ENCODE measurements around the gene RFX2.
"Not testable (repeated sequence)": the region's sequence is repeated elsewhere in the genome, so short reads cannot be mapped to it uniquely, and the experiment has no call there.

Gene RFX2

DNA sequence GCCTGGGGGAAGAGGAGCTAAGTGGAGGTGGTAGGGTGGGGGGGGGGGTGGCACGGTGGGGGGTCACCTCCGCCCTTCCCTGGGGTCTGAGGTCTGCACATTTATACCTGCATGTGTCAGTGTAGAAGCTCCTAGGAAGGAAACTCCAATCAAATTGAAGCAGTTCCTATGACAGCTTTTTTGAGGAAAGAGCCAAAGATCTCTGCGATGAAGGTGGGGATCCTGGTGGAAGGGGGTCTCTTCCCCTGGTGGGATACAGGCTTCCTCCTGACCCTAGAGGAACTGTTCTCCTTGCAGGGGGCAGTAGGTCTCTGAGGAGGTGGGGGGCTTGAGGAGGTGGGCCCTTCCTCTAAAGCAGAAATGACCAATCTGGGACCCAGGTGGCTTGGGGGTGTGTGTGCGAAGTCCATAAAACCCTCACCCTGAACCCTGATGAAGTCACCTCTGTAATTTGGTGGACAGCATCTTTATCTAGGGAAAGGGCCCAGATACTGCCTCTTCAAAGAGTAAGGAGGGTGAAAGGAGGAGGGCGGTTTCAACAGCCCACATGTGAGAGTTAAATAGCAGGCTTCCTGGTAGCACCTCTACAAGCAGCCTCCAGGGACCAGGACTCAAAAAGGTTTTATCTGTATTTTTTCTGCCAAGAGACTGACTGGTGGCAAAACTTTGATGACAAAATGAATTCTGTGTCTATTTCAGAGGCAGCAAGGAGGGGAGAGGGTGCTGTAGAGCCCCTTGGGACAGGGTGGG is 145.3 kb downstream of the RFX2 start:
- DNase-seq = no peak

- DNase-seq = no peak
Measured at GRCh38 chr19:5963855-5964254, 146.4 kb downstream of the RFX2 start.

GRCh38 chr19:5963259-5963658 is 147.0 kb downstream of the RFX2 start:
- not testable (repeated sequence) for DNase-seq

GRCh38 chr19:5961969-5962945 is 148.0 kb downstream of the RFX2 start:
- peak; percentile 60 for DNase-seq

- not testable (repeated sequence) for DNase-seq
Measured at GRCh38 chr19:5961641-5961968, 148.7 kb downstream of the RFX2 start.

DNA sequence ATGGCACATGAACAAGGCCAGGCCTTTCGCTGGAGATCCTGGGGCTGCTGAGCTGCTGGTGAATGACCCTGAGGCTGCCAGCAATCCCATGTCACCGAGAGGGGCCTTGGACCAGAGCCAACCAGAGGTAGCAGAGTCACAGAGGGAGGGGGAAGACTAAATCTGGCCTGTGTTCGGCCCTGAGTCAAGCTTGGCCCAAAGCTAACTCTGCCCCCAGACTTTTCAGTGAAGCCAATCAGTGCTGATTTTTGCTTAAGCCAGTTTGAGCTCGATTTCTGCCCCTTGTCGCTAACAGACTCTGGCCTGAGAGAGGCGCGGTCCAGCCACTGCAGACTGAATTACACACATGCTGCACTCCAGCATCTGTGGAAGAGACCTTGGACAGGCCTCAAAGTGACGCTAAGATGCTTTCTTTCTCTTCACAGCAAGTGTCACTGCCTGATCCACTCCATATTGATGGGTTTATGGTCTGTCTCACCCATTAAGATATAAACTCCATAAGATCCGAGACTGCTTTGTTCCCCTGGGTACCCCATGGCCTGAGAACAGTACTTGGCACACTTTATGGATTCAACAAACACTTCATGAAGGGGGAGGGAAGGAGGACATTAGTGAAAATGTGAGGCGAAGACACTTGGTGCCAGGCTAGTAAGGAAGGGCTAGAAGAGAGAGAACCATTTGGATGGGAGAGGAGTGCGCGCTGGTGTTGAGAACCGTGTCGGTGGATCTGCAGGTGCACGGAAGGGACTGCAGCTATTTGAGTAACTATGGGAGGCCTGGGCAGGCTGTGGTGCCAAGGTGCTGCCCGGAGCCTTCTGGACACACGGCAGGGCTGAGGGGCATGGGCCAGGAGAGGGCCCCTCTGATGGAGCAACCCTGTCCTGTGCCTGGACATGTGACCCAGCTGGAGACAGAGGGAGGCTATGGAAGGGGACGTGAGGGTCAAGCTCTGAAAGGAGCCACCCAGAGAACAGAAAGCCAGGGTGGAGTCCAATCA is 150.0 kb downstream of the RFX2 start:
- no peak for DNase-seq

- DNase-seq = no peak
Measured at GRCh38 chr19:5959260-5960004, 150.9 kb downstream of the RFX2 start.

DNA sequence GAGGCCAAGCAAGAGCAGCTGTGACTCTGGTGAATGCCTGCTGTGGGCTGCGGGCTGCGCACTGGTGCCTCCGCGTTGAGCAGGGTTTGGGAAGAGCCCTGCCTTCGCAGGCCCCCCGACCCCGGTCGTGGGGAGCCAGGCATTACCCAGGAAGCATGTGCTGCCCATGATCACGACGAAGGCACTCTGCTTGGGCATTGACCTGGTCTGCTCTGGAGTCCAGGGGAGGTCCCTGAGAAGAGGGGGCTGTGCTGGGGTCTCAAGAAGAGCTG is 151.5 kb downstream of the RFX2 start:
- no peak for DNase-seq

DNA sequence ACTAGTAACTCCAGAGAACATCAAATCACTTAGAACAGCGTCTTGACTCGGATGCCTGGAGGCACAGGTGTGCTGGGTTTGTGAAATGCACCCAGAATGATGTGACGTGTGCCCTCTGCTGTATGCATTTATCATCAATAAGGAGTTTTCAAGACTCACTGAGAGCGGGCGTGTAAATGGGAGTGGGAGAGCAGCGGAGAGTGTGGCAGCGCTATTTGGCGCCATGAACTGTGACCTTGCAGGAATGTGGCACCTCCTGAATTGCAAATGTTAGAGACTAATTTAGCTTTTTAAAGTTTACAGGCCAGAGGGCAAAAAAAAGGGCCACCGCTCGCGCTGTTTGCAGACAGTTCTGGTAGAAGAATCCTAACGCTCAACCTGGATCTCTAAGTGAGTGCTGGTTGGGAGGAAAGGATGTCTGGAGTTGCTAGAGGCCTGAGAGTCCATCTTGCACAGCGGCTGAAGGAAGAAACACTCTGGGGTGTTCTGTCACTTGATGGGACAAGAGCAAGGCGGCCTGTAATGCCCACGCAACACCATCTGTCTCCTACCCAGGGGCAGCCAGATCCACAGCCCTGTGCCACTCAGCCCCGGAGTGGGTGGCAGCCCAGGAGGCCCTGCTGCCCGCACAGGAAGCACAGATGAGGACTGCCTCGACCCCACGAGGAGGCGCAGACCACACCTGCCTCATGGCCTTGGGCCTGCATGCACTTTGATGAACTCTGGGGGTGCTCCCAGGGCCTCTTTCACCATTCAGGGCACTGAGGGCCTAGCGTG is 152.0 kb downstream of the RFX2 start:
- no peak for DNase-seq

GRCh38 chr19:5957170-5957569 is 153.1 kb downstream of the RFX2 start:
- peak; percentile 47 for DNase-seq

DNA sequence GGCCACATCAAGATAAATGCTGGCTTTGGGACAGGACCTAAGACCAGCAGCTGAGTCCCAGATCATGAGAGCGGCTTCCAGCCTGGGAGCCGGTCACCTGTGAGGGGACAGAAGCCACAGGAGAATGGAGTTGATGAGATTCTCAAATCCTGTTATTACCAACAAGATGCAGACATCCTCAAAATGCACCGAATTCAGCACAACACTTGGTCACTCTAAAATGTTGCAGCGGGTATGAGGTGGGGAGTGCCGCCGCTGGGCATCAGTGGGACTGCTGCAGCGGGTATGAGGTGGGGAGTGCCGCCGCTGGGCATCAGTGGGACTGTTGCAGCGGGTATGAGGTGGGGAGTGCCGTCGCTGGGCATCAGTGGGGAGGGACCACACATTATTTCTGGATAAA is 153.6 kb downstream of the RFX2 start:
- no peak for DNase-seq

DNA sequence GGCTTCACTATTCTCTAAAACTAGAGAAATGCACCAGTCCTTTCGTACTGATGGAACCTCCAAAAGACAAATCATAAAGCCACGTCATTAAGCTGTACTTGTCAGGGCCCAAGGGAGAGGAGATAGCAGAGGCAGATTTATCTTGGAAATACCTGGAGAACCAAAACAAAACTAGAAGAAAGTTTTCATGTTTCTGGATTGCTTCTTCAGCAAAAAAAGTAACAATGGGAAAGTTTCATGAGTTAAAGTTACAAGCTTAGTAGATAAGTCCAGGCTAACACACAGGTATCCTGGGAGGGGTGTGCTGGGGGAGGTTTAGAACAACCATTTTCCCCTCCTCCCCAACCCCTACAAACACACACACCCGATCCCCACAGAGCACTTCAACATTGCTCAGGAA is 154.0 kb downstream of the RFX2 start:
- no peak for DNase-seq

DNA sequence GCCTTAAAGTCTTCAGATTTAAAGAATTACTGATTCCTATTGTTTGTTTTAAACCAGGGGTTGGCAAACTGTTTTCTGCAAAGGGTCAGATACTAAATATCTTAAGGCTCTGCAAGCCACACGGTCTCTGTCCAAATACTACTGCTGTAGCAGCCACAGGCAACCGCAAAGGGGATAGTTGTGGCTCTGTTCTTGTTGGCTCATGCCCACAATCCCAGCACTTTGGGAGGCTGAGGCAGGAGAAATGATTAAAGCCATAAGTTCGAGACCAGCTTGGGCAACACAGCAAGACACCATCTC is 154.7 kb downstream of the RFX2 start:
- DNase-seq = no peak

DNA sequence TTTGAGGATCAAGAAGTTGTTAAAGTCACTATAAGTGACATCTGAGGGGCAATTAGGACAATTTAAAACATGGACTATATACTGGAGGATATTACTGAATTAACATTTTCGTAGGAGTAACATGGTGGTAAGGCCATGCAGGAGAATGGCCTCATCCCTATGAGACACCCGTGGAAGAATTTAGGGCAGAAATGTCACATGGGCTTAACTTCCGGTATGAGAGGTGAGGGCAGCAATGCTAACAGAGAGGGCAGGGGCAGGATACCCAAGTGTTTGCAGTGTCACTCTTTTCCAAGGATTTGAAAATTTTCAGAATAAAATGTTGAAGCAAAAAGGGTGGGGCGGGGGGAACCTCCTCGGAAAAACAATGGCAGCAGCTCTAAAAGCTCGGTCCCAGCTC is 156.0 kb downstream of the RFX2 start:
- DNase-seq = peak; percentile 40

GRCh38 chr19:5953680-5954213 is 156.6 kb downstream of the RFX2 start:
- DNase-seq = no peak

DNA sequence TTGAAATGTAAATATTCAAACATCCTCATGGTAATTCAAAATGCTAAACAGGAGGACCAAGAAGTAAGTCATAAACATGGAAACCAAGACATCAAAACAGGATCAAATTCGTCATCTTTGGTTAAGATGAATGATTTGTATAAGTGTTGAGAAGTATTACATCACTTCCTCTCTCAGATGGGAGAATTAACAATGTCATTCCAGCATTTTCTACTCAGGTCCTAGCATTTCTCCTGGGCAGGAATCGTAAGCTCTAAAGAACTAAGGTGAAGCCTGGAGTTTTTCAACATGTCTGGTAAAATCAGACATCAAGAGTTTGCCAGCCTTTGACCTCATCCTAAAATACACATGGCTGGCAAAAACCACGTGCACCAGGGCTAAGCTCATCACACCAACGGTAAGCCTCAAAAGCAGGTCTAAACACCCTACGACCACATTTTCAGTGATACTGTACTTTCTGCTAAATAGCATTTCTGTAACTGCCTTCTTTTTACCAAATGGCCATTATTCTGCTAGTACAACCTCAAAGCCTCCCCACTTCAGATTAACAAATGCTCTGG is 157.2 kb downstream of the RFX2 start:
- DNase-seq = peak; percentile 41

DNA sequence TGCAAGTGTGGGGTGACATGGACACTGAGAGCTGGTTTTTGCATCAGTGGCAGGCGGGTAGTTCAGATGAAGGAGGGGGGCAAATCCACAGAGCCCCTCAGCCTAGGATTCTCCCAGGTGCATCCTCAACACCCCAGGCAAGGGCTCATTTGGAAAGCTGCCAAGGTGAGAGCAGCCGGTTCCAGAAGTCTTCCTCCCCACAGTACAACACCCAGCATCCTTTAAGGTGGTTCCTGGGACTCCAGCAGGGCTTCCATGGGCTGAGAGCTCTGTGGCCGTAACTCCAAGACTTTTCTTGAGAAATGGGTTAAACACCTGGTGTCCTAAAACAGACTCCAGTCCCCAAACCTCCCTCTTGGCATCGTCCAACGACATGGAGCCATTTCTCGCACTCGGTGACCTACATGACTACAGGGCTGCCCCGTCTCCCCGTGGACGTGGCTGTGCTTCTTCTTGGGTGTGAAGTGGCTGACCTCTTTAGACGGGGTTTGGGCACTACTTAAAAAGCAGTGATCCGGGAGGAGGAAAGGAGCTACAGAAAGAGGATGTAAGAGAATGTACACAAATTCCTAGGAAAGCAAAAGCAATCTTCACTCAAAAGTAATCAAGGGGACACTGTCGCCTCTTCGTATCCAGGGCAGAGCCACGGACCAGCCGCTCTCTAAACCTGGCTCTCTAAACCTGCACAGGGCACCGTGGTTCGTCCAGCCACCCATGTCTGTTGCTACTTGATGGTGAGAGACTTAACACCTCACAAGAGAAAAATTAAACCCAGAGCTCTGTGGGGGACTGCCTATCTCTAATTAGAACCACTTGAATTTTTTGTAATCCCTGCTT is 157.9 kb downstream of the RFX2 start:
- DNase-seq = no peak

- no peak for DNase-seq
Measured at GRCh38 chr19:5951338-5951861, 158.9 kb downstream of the RFX2 start.

- no peak for DNase-seq
Measured at GRCh38 chr19:5950741-5951140, 159.6 kb downstream of the RFX2 start.

GRCh38 chr19:5949792-5950305 is 160.5 kb downstream of the RFX2 start:
- no peak for DNase-seq

Measured in HCEC 1CT (cell line).